HEK293T (cell line): ENCODE data around the gene RPS6KA5.
"Not testable (repeated sequence)": the region's sequence is repeated elsewhere in the genome, so short reads cannot be mapped to it uniquely, and the experiment has no call there.

Experiments
- CTCF ChIA-PET: fragments of 350-600 bp; formaldehyde crosslinking; extraction: SDS; loops from one replicate; lab custom pipeline; 2021; ENCODE audit warnings: antibody characterized with exemption, inconsistent platforms; lab: Yijun Ruan, JAX
- POLR2A ChIA-PET: fragments of 350-600 bp; formaldehyde crosslinking; extraction: SDS; loops from one replicate; lab custom pipeline; 2020; ENCODE audit warnings: antibody characterized with exemption, inconsistent platforms; lab: Yijun Ruan, JAX
- DNase-seq: peaks from one replicate; pipeline ENCODE4 v3.0.0; 2012; ENCODE audit warnings: mixed read lengths; ENCODE audit errors: extremely low spot score
- ARNT ChIP-seq: fragments of 450-650 bp; IDR thresholded peaks from 2 replicates; pipeline ENCODE4 v1.6.1; 2017; ENCODE audit warnings: mild to moderate bottlenecking
- BHLHE40 ChIP-seq: fragments of 450-650 bp; IDR thresholded peaks from 2 replicates; pipeline ENCODE4 v1.6.1; 2016; ENCODE audit warnings: mild to moderate bottlenecking, moderate library complexity, borderline replicate concordance
- CTBP1 ChIP-seq: fragments of 450-650 bp; IDR thresholded peaks from 2 replicates; pipeline ENCODE4 v1.6.1; 2016; ENCODE audit warnings: borderline replicate concordance
- ELF4 ChIP-seq: fragments of 450-650 bp; IDR thresholded peaks from 2 replicates; pipeline ENCODE4 v1.6.1; 2017; ENCODE audit warnings: antibody characterized with exemption
- FOXA1 ChIP-seq: fragments of 450-650 bp; IDR thresholded peaks from 2 replicates; pipeline ENCODE4 v1.6.1; 2016; ENCODE audit warnings: mild to moderate bottlenecking
- FOXK2 ChIP-seq: fragments of 450-650 bp; IDR thresholded peaks from 2 replicates; pipeline ENCODE4 v1.6.1; 2016; ENCODE audit warnings: mild to moderate bottlenecking
- FOXM1 ChIP-seq: fragments of 450-650 bp; IDR thresholded peaks from 2 replicates; pipeline ENCODE4 v1.6.1; 2017; ENCODE audit warnings: mild to moderate bottlenecking, borderline replicate concordance
- HDGF ChIP-seq: fragments of 450-650 bp; IDR thresholded peaks from 2 replicates; pipeline ENCODE4 v1.6.1; 2017; ENCODE audit warnings: antibody characterized with exemption, borderline replicate concordance
- L3MBTL2 ChIP-seq: fragments of 450-650 bp; conservative IDR thresholded peaks from 2 replicates; pipeline ENCODE4 v1.6.1; 2016; ENCODE audit warnings: mild to moderate bottlenecking
- LEF1 ChIP-seq: fragments of 450-650 bp; IDR thresholded peaks from 2 replicates; pipeline ENCODE4 v1.6.1; 2017; ENCODE audit warnings: mild to moderate bottlenecking, borderline replicate concordance
- NFRKB ChIP-seq: fragments of 450-650 bp; IDR thresholded peaks from 2 replicates; pipeline ENCODE4 v1.6.1; 2016; ENCODE audit warnings: mild to moderate bottlenecking, moderate library complexity
- PKNOX1 ChIP-seq: fragments of 450-650 bp; IDR thresholded peaks from 2 replicates; pipeline ENCODE4 v1.6.1; 2016
- SP1 ChIP-seq: fragments of 450-650 bp; IDR thresholded peaks from 2 replicates; pipeline ENCODE4 v1.6.1; 2017
- SUZ12 ChIP-seq: fragments of 450-650 bp; IDR thresholded peaks from 2 replicates; pipeline ENCODE4 v1.6.1; 2016; ENCODE audit warnings: mild to moderate bottlenecking
- TARDBP ChIP-seq: fragments of 450-650 bp; IDR thresholded peaks from 2 replicates; pipeline ENCODE4 v1.6.1; 2016
- ZNF384 ChIP-seq: fragments of 450-650 bp; IDR thresholded peaks from 2 replicates; pipeline ENCODE4 v1.6.1; 2016

RPS6KA5 gene

DNA sequence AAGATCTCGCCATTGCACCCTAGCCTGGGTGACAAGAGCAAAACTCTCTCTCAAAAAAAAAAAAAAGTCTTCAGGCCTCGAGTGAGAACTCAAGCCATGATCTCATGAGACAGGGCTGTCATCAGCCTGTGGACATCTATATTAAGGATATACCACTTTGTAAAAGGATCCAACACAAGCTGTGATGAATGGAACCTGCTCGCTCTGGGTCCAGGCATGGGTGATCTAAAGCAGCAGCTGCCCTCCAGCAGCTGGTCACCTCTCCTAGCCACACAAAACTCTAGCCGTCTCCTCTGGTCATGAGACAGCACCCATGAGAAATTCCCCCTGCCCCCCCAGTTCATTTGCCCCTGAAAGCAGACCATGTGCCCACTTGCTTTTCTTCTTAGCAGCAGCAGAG, 34.3 kb upstream of the RPS6KA5 start:
- POLR2A ChIA-PET = interaction anchor here (0.8 to 1.3 kb wide), 2 partner anchors 13 to 34 kb away, joined by 3 to 4 read pairs; partner anchors contain the start of gene RPS6KA5
- no peak for DNase-seq
- TF ChIP-seq ZNF384 (no peak), ARNT (no peak), FOXA1 (no peak), SUZ12 (no peak), L3MBTL2 (no peak), PKNOX1 (no peak), SP1 (no peak), FOXM1 (no peak), HDGF (no peak), ELF4 (no peak), TARDBP (no peak), BHLHE40 (no peak), LEF1 (no peak)
- CTCF ChIA-PET = interaction anchor here (0.6 to 0.7 kb wide), 2 partner anchors 70 to 168 kb away, joined by 3 to 4 read pairs; no protein-coding TSS in a partner anchor

GRCh38 chr14:91093743-91094472, 33.5 kb upstream of the RPS6KA5 start:
- POLR2A ChIA-PET, DNase-seq, CTCF ChIA-PET: not testable (repeated sequence)

DNA sequence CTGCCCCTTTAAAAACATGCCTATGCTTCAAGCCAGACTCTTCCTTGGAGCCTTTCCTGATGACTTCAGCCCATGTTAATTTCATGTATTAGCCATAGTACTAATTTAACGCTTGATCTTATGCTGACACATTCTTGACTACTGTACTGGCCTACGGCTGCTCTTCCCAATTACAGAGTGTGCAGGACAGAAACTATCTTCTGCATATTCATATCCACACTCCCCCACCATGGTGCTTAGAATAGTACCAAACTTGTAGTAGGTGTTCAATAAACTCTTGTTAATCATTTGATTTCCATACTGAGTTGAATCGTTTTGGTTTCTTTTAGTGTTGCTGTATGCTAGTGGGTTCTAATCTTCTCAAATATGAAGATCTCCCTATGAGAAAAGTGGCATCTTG, 31.6 kb upstream of the RPS6KA5 start:
- TF ChIP-seq LEF1 (no peak), HDGF (no peak), SUZ12 (no peak), BHLHE40 (no peak), ZNF384 (no peak)
- no peak for DNase-seq
- ChIA-PET CTCF (no interaction called here), POLR2A (no interaction called here)

- ChIA-PET POLR2A (no interaction called here), CTCF (no interaction called here)
- TF ChIP-seq FOXK2 (no peak), SP1 (no peak), ZNF384 (no peak), LEF1 (no peak), HDGF (no peak), ELF4 (no peak), ARNT (no peak), L3MBTL2 (no peak), CTBP1 (no peak), FOXM1 (no peak), NFRKB (no peak), FOXA1 (no peak), SUZ12 (no peak)
- no peak for DNase-seq
Measured at GRCh38 chr14:91090743-91091142, 30.3 kb upstream of the RPS6KA5 start.

DNA sequence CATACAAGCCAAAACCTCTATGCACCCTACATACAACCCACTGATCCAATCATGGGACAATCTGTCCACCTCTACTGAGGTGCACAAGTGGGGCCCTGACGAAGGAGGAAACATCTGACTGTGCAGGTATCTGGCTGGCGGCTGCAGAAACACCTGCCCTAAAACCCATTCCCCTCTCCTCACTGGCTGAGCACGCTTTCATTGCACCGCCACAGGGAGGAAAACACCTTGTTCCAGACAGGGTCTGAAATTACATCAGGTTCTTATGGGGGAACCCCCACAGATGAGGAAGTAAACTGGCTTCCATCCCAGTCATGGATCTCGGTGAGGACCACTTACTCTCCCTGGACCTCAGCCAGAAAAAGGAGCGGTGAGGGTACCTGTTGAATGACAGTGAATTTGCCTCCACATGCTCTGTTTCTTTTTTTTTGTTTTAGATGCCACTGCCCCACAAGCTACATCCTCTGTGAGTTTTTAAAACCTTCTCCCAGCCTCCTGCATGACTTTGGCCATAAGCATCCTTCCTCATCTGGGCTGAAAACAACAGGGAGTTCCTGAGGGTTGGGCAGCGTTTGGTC, 29.6 kb upstream of the RPS6KA5 start:
- CTCF ChIA-PET = no interaction called here
- POLR2A ChIA-PET = no interaction called here
- TF ChIP-seq ARNT (no peak), BHLHE40 (no peak), ELF4 (no peak), SUZ12 (no peak)
- DNase-seq = no peak

DNA sequence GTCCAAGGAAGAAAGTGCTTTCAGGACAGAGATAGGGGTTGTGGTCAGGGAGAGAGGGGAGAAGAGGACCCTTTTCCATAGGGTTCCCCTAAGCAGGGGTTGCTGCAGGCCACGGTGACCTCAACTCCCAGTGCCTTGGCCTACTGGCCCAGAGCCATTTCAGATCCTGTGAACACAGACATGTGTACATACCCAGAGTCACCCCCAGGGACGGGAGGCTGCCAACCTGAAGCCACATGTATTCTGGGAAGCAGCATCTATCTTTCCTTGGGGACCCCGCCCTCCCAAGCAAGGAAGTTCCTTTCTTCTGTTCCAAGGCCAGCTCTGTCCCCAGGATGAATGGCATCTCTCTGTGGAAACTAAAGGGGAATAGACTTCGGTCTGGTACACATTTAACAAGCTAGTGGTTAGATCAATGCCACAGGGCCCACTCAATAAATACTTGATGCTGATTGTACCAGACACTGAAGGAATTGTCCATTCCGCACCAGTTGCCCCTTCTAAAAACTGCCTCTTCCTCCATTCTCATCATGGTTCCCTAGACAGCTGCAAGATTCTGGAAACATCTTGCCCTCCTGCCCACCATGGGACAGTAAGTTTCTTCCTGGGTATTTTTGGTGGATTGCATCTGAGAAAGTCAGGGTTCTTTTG, 28.3 kb upstream of the RPS6KA5 start:
- ChIA-PET POLR2A (interaction anchor here (1.1 kb wide), 1 partner anchor 28 kb away, joined by 4 read pairs; the partner anchor contains the start of gene RPS6KA5), CTCF (no interaction called here)
- no peak for DNase-seq
- TF ChIP-seq L3MBTL2 (no peak), FOXA1 (no peak), BHLHE40 (no peak), FOXM1 (no peak), HDGF (no peak), SP1 (no peak)

GRCh38 chr14:91087470-91087869, 27.0 kb upstream of the RPS6KA5 start:
- DNase-seq, POLR2A ChIA-PET, CTCF ChIA-PET: not testable (repeated sequence)

DNA sequence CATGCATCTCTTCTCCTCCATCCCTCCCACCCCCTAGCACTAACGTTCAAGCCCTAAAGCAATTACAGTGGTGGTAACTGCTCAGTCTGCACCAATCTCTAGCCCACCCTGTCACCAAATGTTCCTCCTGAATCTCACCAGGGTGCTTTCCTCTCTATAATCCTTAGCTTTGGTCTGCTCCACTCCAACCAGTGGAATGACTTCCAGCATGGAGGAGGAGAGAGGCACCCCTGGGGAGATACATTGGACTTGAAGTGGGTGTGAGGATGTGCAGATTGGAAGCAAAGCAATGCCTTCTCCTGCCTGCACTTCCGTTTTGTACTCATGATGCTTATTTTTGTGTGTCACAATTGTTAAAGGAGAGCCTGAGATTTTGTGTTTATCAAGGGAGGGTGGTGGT, 24.1 kb upstream of the RPS6KA5 start:
- no peak for DNase-seq
- ChIA-PET CTCF (no interaction called here), POLR2A (no interaction called here)
- TF ChIP-seq HDGF = no peak
- TF ChIP-seq ELF4 = no peak
- no peak for TF ChIP-seq L3MBTL2
- no peak for TF ChIP-seq FOXK2
- no peak for TF ChIP-seq SP1
- TF ChIP-seq FOXA1 = no peak
- TF ChIP-seq ARNT = no peak
- no peak for TF ChIP-seq BHLHE40
- no peak for TF ChIP-seq LEF1
- TF ChIP-seq PKNOX1 = no peak
- no peak for TF ChIP-seq NFRKB
- no peak for TF ChIP-seq CTBP1
- TF ChIP-seq SUZ12 = no peak
- no peak for TF ChIP-seq FOXM1
- no peak for TF ChIP-seq TARDBP
- no peak for TF ChIP-seq ZNF384
